H1 (cell line): Measurements from ENCODE around the gene CSF2. TPM values are rescaled to one million over a fixed set of nuclear protein-coding genes. Genes with fewer than 3 reads are reported as not detected.

Source experiments
- CHD7 ChIP-seq: fragments of 300-600 bp; sonication (generic); IDR thresholded peaks from 2 replicates; pipeline ENCODE4 v1.7.1; 2012; ENCODE audit warnings: low read length, moderate library complexity, mild to moderate bottlenecking, inconsistent platforms; ENCODE audit not compliant: insufficient replicate concordance
- polyA plus RNA-seq, 7 experiments: library from polyadenylated mRNA; depleted of rRNA in 3 of 7; stranded (reverse) in 5 of 7; unstranded in 2 of 7; fragments of >200 nt in 5 of 7; fragments of 200-250 nt in 2 of 7; gene quantifications; 1 replicate in 5 of 7; 2 replicates in 1 of 7; 4 replicates in 1 of 7; pipeline versions ENCODE4 v1.2.1 to v1.2.3, GENCODE V29; 2011 to 2013; ENCODE audit warnings: missing spikeins in 2 of 7, mixed read lengths in 2 of 7
- total RNA-seq: library from RNA; stranded (reverse); fragmentation: NEBNext Ultra II Directional; extraction: Animal tissue kit (Norgen Biotek cat#: 25700); gene quantifications from 2 replicates; pipeline ENCODE4 v1.2.1, GENCODE V29; 2021

The CSF2 gene
- total and polyA plus RNA-seq, 2 of the 8 experiments (the other 6 are each of a cell fraction or from before 2014, with no cell fraction given) = not detected

- TF ChIP-seq CHD7 = no peak
Observed at GRCh38 chr5:132085686-132086085, 12.1 kb downstream of the CSF2 start (continued).
